ENCODE results near the gene SMIM26.
A peak's percentile ranks its signal among the peaks of the same experiment; 100 is the strongest.

SMIM26 gene

GRCh38 chr20:18533978-18534644 is 33.1 kb upstream of the SMIM26 start:
- Histone ChIP-seq H3K9me3 (ENCODE audit: control insufficient read depth in 1 of 2, low read length in 2 of 2) (no peaks in the 10 kb centered on the region), H3K9ac (ENCODE audit: low read depth in 1 of 2, low read length in 2 of 2) (no peak overlapping the region), H3K4me3 (ENCODE audit: low read depth in 1 of 2, low read length in 2 of 2) (no peak overlapping the region), H3K36me3 (ENCODE audit: control insufficient read depth in 1 of 2, insufficient read depth in 2 of 2, low read length in 2 of 2) (peaks cover 44 to 75% of the 10 kb centered on the region in 2 donors), H3K27ac (ENCODE audit: low read depth, low read length) (no peak overlapping the region), H3K4me1 (ENCODE audit: control insufficient read depth in 1 of 2, insufficient read depth in 2 of 2, low read length in 2 of 2) (no peaks in the 10 kb centered on the region), H3K27me3 (ENCODE audit: control insufficient read depth in 1 of 2, insufficient read depth in 2 of 2, low read length in 2 of 2) (no peaks in the 10 kb centered on the region)

GRCh38 chr20:18537651-18538050 is 29.6 kb upstream of the SMIM26 start:
- H3K27me3 ChIP-seq (ENCODE audit: control insufficient read depth in 1 of 2, insufficient read depth in 2 of 2, low read length in 2 of 2) = no peaks in the 10 kb centered on the region
- no peaks in the 10 kb centered on the region for H3K4me1 ChIP-seq (ENCODE audit: control insufficient read depth in 1 of 2, insufficient read depth in 2 of 2, low read length in 2 of 2)
- no peaks in the 10 kb centered on the region for H3K9me3 ChIP-seq (ENCODE audit: control insufficient read depth in 1 of 2, low read length in 2 of 2)
- H3K4me3 ChIP-seq (ENCODE audit: low read depth in 1 of 2, low read length in 2 of 2) = no peak overlapping the region
- H3K27ac ChIP-seq (ENCODE audit: low read depth, low read length) = no peak overlapping the region
- no peak overlapping the region for H3K9ac ChIP-seq (ENCODE audit: low read depth in 1 of 2, low read length in 2 of 2)
- peaks cover 26 to 67% of the 10 kb centered on the region in 2 donors for H3K36me3 ChIP-seq (ENCODE audit: control insufficient read depth in 1 of 2, insufficient read depth in 2 of 2, low read length in 2 of 2)

- Histone ChIP-seq H3K4me1 (ENCODE audit: control insufficient read depth in 1 of 2, insufficient read depth in 2 of 2, low read length in 2 of 2) (peaks cover 3 to 12% of the 10 kb centered on the region in 2 donors), H3K9ac (ENCODE audit: low read depth in 1 of 2, low read length in 2 of 2) (no peak overlapping the region), H3K9me3 (ENCODE audit: control insufficient read depth in 1 of 2, low read length in 2 of 2) (no peaks in the 10 kb centered on the region), H3K27me3 (ENCODE audit: control insufficient read depth in 1 of 2, insufficient read depth in 2 of 2, low read length in 2 of 2) (no peaks in the 10 kb centered on the region), H3K27ac (ENCODE audit: low read depth, low read length) (no peak overlapping the region), H3K4me3 (ENCODE audit: low read depth in 1 of 2, low read length in 2 of 2) (no peak overlapping the region), H3K36me3 (ENCODE audit: control insufficient read depth in 1 of 2, insufficient read depth in 2 of 2, low read length in 2 of 2) (peaks cover 21 to 64% of the 10 kb centered on the region in 2 donors)
Observed at GRCh38 chr20:18541741-18542140, 25.5 kb upstream of the SMIM26 start.

GRCh38 chr20:18543216-18543615 is 24.0 kb upstream of the SMIM26 start:
- no peak overlapping the region for H3K9ac ChIP-seq (ENCODE audit: low read depth in 1 of 2, low read length in 2 of 2)
- H3K4me1 ChIP-seq (ENCODE audit: control insufficient read depth in 1 of 2, insufficient read depth in 2 of 2, low read length in 2 of 2) = peaks cover 3 to 12% of the 10 kb centered on the region in 2 donors

GRCh38 chr20:18543932-18544331 is 23.3 kb upstream of the SMIM26 start:
- Histone ChIP-seq H3K9me3 (ENCODE audit: control insufficient read depth in 1 of 2, low read length in 2 of 2) (no peaks in the 10 kb centered on the region), H3K27ac (ENCODE audit: low read depth, low read length) (no peak overlapping the region), H3K27me3 (ENCODE audit: control insufficient read depth in 1 of 2, insufficient read depth in 2 of 2, low read length in 2 of 2) (no peaks in the 10 kb centered on the region), H3K36me3 (ENCODE audit: control insufficient read depth in 1 of 2, insufficient read depth in 2 of 2, low read length in 2 of 2) (peaks cover 31 to 73% of the 10 kb centered on the region in 2 donors), H3K9ac (ENCODE audit: low read depth in 1 of 2, low read length in 2 of 2) (peak overlapping the region in 1 of 2 donors; percentile 1), H3K4me3 (ENCODE audit: low read depth in 1 of 2, low read length in 2 of 2) (no peak overlapping the region), H3K4me1 (ENCODE audit: control insufficient read depth in 1 of 2, insufficient read depth in 2 of 2, low read length in 2 of 2) (peaks cover 3 to 12% of the 10 kb centered on the region in 2 donors)

More at GRCh38 chr20:18543216-18543615, 24.0 kb upstream of the SMIM26 start:
- no peak overlapping the region for H3K4me3 ChIP-seq (ENCODE audit: low read depth in 1 of 2, low read length in 2 of 2)
- H3K36me3 ChIP-seq (ENCODE audit: control insufficient read depth in 1 of 2, insufficient read depth in 2 of 2, low read length in 2 of 2) = peaks cover 27 to 70% of the 10 kb centered on the region in 2 donors
- no peak overlapping the region for H3K27ac ChIP-seq (ENCODE audit: low read depth, low read length)
- H3K9me3 ChIP-seq (ENCODE audit: control insufficient read depth in 1 of 2, low read length in 2 of 2) = no peaks in the 10 kb centered on the region
- no peaks in the 10 kb centered on the region for H3K27me3 ChIP-seq (ENCODE audit: control insufficient read depth in 1 of 2, insufficient read depth in 2 of 2, low read length in 2 of 2)

GRCh38 chr20:18545566-18545965 is 21.7 kb upstream of the SMIM26 start:
- Histone ChIP-seq H3K9me3 (ENCODE audit: control insufficient read depth in 1 of 2, low read length in 2 of 2) (no peaks in the 10 kb centered on the region), H3K4me1 (ENCODE audit: control insufficient read depth in 1 of 2, insufficient read depth in 2 of 2, low read length in 2 of 2) (peaks cover 3 to 12% of the 10 kb centered on the region in 2 donors), H3K27ac (ENCODE audit: low read depth, low read length) (no peak overlapping the region), H3K36me3 (ENCODE audit: control insufficient read depth in 1 of 2, insufficient read depth in 2 of 2, low read length in 2 of 2) (peaks cover 31 to 76% of the 10 kb centered on the region in 2 donors), H3K9ac (ENCODE audit: low read depth in 1 of 2, low read length in 2 of 2) (no peak overlapping the region), H3K27me3 (ENCODE audit: control insufficient read depth in 1 of 2, insufficient read depth in 2 of 2, low read length in 2 of 2) (no peaks in the 10 kb centered on the region), H3K4me3 (ENCODE audit: low read depth in 1 of 2, low read length in 2 of 2) (no peak overlapping the region)

GRCh38 chr20:18548465-18548864 is 18.8 kb upstream of the SMIM26 start:
- peaks cover 2 to 9% of the 10 kb centered on the region in 2 donors for H3K4me1 ChIP-seq (ENCODE audit: control insufficient read depth in 1 of 2, insufficient read depth in 2 of 2, low read length in 2 of 2)
- H3K9ac ChIP-seq (ENCODE audit: low read depth in 1 of 2, low read length in 2 of 2) = no peak overlapping the region
- H3K9me3 ChIP-seq (ENCODE audit: control insufficient read depth in 1 of 2, low read length in 2 of 2) = no peaks in the 10 kb centered on the region
- H3K27ac ChIP-seq (ENCODE audit: low read depth, low read length) = no peak overlapping the region
- H3K4me3 ChIP-seq (ENCODE audit: low read depth in 1 of 2, low read length in 2 of 2) = no peak overlapping the region
- H3K36me3 ChIP-seq (ENCODE audit: control insufficient read depth in 1 of 2, insufficient read depth in 2 of 2, low read length in 2 of 2) = peaks cover 37 to 79% of the 10 kb centered on the region in 2 donors
- no peaks in the 10 kb centered on the region for H3K27me3 ChIP-seq (ENCODE audit: control insufficient read depth in 1 of 2, insufficient read depth in 2 of 2, low read length in 2 of 2)

GRCh38 chr20:18553746-18554145 is 13.5 kb upstream of the SMIM26 start:
- Histone ChIP-seq H3K4me1 (ENCODE audit: control insufficient read depth in 1 of 2, insufficient read depth in 2 of 2, low read length in 2 of 2) (no peaks in the 10 kb centered on the region), H3K36me3 (ENCODE audit: control insufficient read depth in 1 of 2, insufficient read depth in 2 of 2, low read length in 2 of 2) (peaks cover 24 to 74% of the 10 kb centered on the region in 2 donors), H3K27me3 (ENCODE audit: control insufficient read depth in 1 of 2, insufficient read depth in 2 of 2, low read length in 2 of 2) (no peaks in the 10 kb centered on the region), H3K27ac (ENCODE audit: low read depth, low read length) (no peak overlapping the region), H3K9ac (ENCODE audit: low read depth in 1 of 2, low read length in 2 of 2) (no peak overlapping the region), H3K4me3 (ENCODE audit: low read depth in 1 of 2, low read length in 2 of 2) (no peak overlapping the region), H3K9me3 (ENCODE audit: control insufficient read depth in 1 of 2, low read length in 2 of 2) (no peaks in the 10 kb centered on the region)

- H3K9ac ChIP-seq (ENCODE audit: low read depth in 1 of 2, low read length in 2 of 2) = peak overlapping the region; percentile 82 to 99
- H3K27ac ChIP-seq (ENCODE audit: low read depth, low read length) = peak overlapping the region; percentile 76
- H3K4me1 ChIP-seq (ENCODE audit: control insufficient read depth in 1 of 2, insufficient read depth in 2 of 2, low read length in 2 of 2) = peaks cover 5 to 14% of the 10 kb centered on the region in 2 donors
- no peaks in the 10 kb centered on the region for H3K9me3 ChIP-seq (ENCODE audit: control insufficient read depth in 1 of 2, low read length in 2 of 2)
- no peaks in the 10 kb centered on the region for H3K27me3 ChIP-seq (ENCODE audit: control insufficient read depth in 1 of 2, insufficient read depth in 2 of 2, low read length in 2 of 2)
- H3K4me3 ChIP-seq (ENCODE audit: low read depth in 1 of 2, low read length in 2 of 2) = peak overlapping the region; percentile 96 to 97
- H3K36me3 ChIP-seq (ENCODE audit: control insufficient read depth in 1 of 2, insufficient read depth in 2 of 2, low read length in 2 of 2) = peaks cover 0 to 31% of the 10 kb centered on the region in 2 donors
Observed at GRCh38 chr20:18567739-18568091, 483 bp downstream of the SMIM26 start.

- no peak overlapping the region for H3K9ac ChIP-seq (ENCODE audit: low read depth in 1 of 2, low read length in 2 of 2)
- H3K27me3 ChIP-seq (ENCODE audit: control insufficient read depth in 1 of 2, insufficient read depth in 2 of 2, low read length in 2 of 2) = no peaks in the 10 kb centered on the region
- peak overlapping the region in 1 of 2 donors; percentile 9 for H3K4me3 ChIP-seq (ENCODE audit: low read depth in 1 of 2, low read length in 2 of 2)
- peaks cover 0 to 29% of the 10 kb centered on the region in 2 donors for H3K36me3 ChIP-seq (ENCODE audit: control insufficient read depth in 1 of 2, insufficient read depth in 2 of 2, low read length in 2 of 2)
- no peak overlapping the region for H3K27ac ChIP-seq (ENCODE audit: low read depth, low read length)
- no peaks in the 10 kb centered on the region for H3K9me3 ChIP-seq (ENCODE audit: control insufficient read depth in 1 of 2, low read length in 2 of 2)
- H3K4me1 ChIP-seq (ENCODE audit: control insufficient read depth in 1 of 2, insufficient read depth in 2 of 2, low read length in 2 of 2) = peaks cover 5 to 14% of the 10 kb centered on the region in 2 donors
Observed at GRCh38 chr20:18571009-18571408, 3.8 kb downstream of the SMIM26 start.

All from duodenal mucosa (tissue), 2 donors.